Measurements from ENCODE around the gene C2CD3. TPM values are rescaled to one million over a fixed set of nuclear protein-coding genes. Genes with fewer than 3 reads are reported as not detected.
A peak's percentile ranks its signal among the peaks of the same experiment; 100 is the strongest.

C2CD3 gene
- total and polyA plus RNA-seq, 10 donors: 5.7 to 49.2 (median 31.8) TPM

GRCh38 chr11:74013141-74013540, 157.7 kb downstream of the C2CD3 start:
- Histone ChIP-seq H3K27me3 (replicated peaks in 1 of 7) (no peaks in the 10 kb centered on the region), H3K4me3 (no peak overlapping the region), H3K27ac (peak overlapping the region in 1 of 8 donors; percentile 46), H3K4me1 (peaks cover 5 to 82% (median 42%) of the 10 kb centered on the region in 6 donors), H3K36me3 (peaks cover 0 to 68% (median 0%) of the 10 kb centered on the region in 6 donors), H3K9me3 (no peaks in the 10 kb centered on the region)
- TF ChIP-seq, protein P1, sequence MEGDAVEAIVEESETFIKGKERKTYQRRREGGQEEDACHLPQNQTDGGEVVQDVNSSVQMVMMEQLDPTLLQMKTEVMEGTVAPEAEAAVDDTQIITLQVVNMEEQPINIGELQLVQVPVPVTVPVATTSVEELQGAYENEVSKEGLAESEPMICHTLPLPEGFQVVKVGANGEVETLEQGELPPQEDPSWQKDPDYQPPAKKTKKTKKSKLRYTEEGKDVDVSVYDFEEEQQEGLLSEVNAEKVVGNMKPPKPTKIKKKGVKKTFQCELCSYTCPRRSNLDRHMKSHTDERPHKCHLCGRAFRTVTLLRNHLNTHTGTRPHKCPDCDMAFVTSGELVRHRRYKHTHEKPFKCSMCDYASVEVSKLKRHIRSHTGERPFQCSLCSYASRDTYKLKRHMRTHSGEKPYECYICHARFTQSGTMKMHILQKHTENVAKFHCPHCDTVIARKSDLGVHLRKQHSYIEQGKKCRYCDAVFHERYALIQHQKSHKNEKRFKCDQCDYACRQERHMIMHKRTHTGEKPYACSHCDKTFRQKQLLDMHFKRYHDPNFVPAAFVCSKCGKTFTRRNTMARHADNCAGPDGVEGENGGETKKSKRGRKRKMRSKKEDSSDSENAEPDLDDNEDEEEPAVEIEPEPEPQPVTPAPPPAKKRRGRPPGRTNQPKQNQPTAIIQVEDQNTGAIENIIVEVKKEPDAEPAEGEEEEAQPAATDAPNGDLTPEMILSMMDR (IDR thresholded peaks at IDR 0.05 in 8 of 11, conservative IDR thresholded peaks at IDR 0.05 in 3 of 11): no peak
- TF ChIP-seq POLR2AphosphoS5 (IDR thresholded peaks at IDR 0.05) (no peak), POLR2A (IDR thresholded peaks at IDR 0.05) (no peak)
- 94 to 99% (median 97%) methylated on average over 7 to 8 of the region's 8 CpGs for WGBS, 5 donors
- no peak for DNase-seq
- intact Hi-C loops (cut with DNase I; ENCODE audit: low total_unique reads): no loop called here

- intact Hi-C loops (cut with DNase I; ENCODE audit: low total_unique reads): no loop called here
- TF ChIP-seq, protein P1 (IDR thresholded peaks at IDR 0.05 in 8 of 11, conservative IDR thresholded peaks at IDR 0.05 in 3 of 11): no peak
- TF ChIP-seq POLR2A (IDR thresholded peaks at IDR 0.05) (no peak), POLR2AphosphoS5 (IDR thresholded peaks at IDR 0.05) (no peak)
- Histone ChIP-seq H3K27ac (peak overlapping the region in 3 of 8 donors; percentile 21 to 56 (median 37)), H3K36me3 (peaks cover 0 to 59% (median 0%) of the 10 kb centered on the region in 6 donors), H3K4me1 (peaks cover 5 to 80% (median 40%) of the 10 kb centered on the region in 6 donors), H3K4me3 (no peak overlapping the region), H3K27me3 (replicated peaks in 1 of 7) (no peaks in the 10 kb centered on the region), H3K9me3 (no peaks in the 10 kb centered on the region)
- WGBS, 5 donors: 84 to 93% (median 89%) methylated on average over 14 of the region's 14 CpGs
- no peak for DNase-seq
Measured at GRCh38 chr11:74012074-74012809, 158.6 kb downstream of the C2CD3 start.

- H3K4me1 ChIP-seq: peaks cover 5 to 83% (median 40%) of the 10 kb centered on the region in 6 donors
- peak overlapping the region in 4 of 8 donors; percentile 13 to 56 (median 32) for H3K27ac ChIP-seq
- intact Hi-C loops (cut with DNase I; ENCODE audit: low total_unique reads): no loop called here
- no peak overlapping the region for H3K4me3 ChIP-seq
- peaks cover 0 to 52% (median 0%) of the 10 kb centered on the region in 6 donors for H3K36me3 ChIP-seq
- no peak for DNase-seq
- no peaks in the 10 kb centered on the region for H3K27me3 ChIP-seq (replicated peaks in 1 of 7)
- no peak for TF ChIP-seq POLR2A (IDR thresholded peaks at IDR 0.05)
- TF ChIP-seq, protein P1 (IDR thresholded peaks at IDR 0.05 in 8 of 11, conservative IDR thresholded peaks at IDR 0.05 in 3 of 11): no peak
- no peak for TF ChIP-seq POLR2AphosphoS5 (IDR thresholded peaks at IDR 0.05)
- no peaks in the 10 kb centered on the region for H3K9me3 ChIP-seq
- 63 to 88% (median 79%) methylated on average over 8 of the region's 8 CpGs for WGBS, 5 donors
Measured at GRCh38 chr11:74011360-74012073, 159.3 kb downstream of the C2CD3 start.
